ENCODE measurements around the gene EFCAB5. TPM values are rescaled to one million over a fixed set of nuclear protein-coding genes. Genes with fewer than 3 reads are reported as not detected.

The EFCAB5 gene
- total and polyA plus RNA-seq, 4 donors = under 0.01 to 0.05 TPM; not detected in 2

GRCh38 chr17:29903471-29903870 is 38.0 kb upstream of the EFCAB5 start:
- no peak for TF ChIP-seq GABPA (IDR thresholded peaks at IDR 0.05 in 1 of 2, conservative IDR thresholded peaks at IDR 0.05 in 1 of 2)
- TF ChIP-seq FOXA1 (IDR thresholded peaks at IDR 0.05) = no peak
- TF ChIP-seq YY1 (IDR thresholded peaks at IDR 0.05) = no peak
- WGBS = 96% methylated on average over 2 of the region's 2 CpGs
- H3K27ac ChIP-seq (ENCODE audit: low read depth in 1 of 2, low read length in 2 of 2) = no peak overlapping the region

GRCh38 chr17:29905086-29905878 is 36.2 kb upstream of the EFCAB5 start:
- Histone ChIP-seq H3K4me1 (ENCODE audit: control insufficient read depth in 4 of 4, insufficient read depth in 4 of 4, low read length in 3 of 4) (no peaks in the 10 kb centered on the region), H3K9me3 (ENCODE audit: control insufficient read depth in 4 of 4, low read length in 3 of 4) (no peaks in the 10 kb centered on the region), H3K27ac (ENCODE audit: low read depth in 1 of 2, low read length in 2 of 2) (no peak overlapping the region), H3K9ac (ENCODE audit: low read depth in 1 of 2, low read length in 2 of 2) (no peak overlapping the region), H3K36me3 (ENCODE audit: control insufficient read depth in 4 of 4, insufficient read depth in 3 of 4, low read depth in 1 of 4, low read length in 3 of 4) (no peaks in the 10 kb centered on the region), H3K4me3 (ENCODE audit: low read depth in 1 of 3, low read length in 3 of 3) (no peak overlapping the region), H3K27me3 (ENCODE audit: control insufficient read depth in 4 of 4, insufficient read depth in 4 of 4, low read length in 3 of 4) (no peaks in the 10 kb centered on the region)
- DNase-seq (ENCODE audit: low spot score) = no peak
- 99% methylated on average over 3 of the region's 3 CpGs for WGBS
- TF ChIP-seq HNF4A (conservative IDR thresholded peaks at IDR 0.05) = no peak
- no peak for TF ChIP-seq YY1 (IDR thresholded peaks at IDR 0.05)
- no peak for TF ChIP-seq RAD21 (IDR thresholded peaks at IDR 0.05)
- no peak for TF ChIP-seq MAX (IDR thresholded peaks at IDR 0.05)
- TF ChIP-seq SP1 (IDR thresholded peaks at IDR 0.05) = no peak

More at GRCh38 chr17:29903471-29903870, 38.0 kb upstream of the EFCAB5 start:
- DNase-seq (ENCODE audit: low spot score) = no peak
- no peak overlapping the region for H3K4me3 ChIP-seq (ENCODE audit: low read depth in 1 of 3, low read length in 3 of 3)
- no peak overlapping the region for H3K9ac ChIP-seq (ENCODE audit: low read depth in 1 of 2, low read length in 2 of 2)
- no peaks in the 10 kb centered on the region for H3K27me3 ChIP-seq (ENCODE audit: control insufficient read depth in 4 of 4, insufficient read depth in 4 of 4, low read length in 3 of 4)
- no peaks in the 10 kb centered on the region for H3K9me3 ChIP-seq (ENCODE audit: control insufficient read depth in 4 of 4, low read length in 3 of 4)
- H3K4me1 ChIP-seq (ENCODE audit: control insufficient read depth in 4 of 4, insufficient read depth in 4 of 4, low read length in 3 of 4) = no peaks in the 10 kb centered on the region
- no peaks in the 10 kb centered on the region for H3K36me3 ChIP-seq (ENCODE audit: control insufficient read depth in 4 of 4, insufficient read depth in 3 of 4, low read depth in 1 of 4, low read length in 3 of 4)

- Histone ChIP-seq H3K36me3 (ENCODE audit: control insufficient read depth in 4 of 4, insufficient read depth in 3 of 4, low read depth in 1 of 4, low read length in 3 of 4) (no peaks in the 10 kb centered on the region), H3K9me3 (ENCODE audit: control insufficient read depth in 4 of 4, low read length in 3 of 4) (no peaks in the 10 kb centered on the region), H3K9ac (ENCODE audit: low read depth in 1 of 2, low read length in 2 of 2) (no peak overlapping the region), H3K27me3 (ENCODE audit: control insufficient read depth in 4 of 4, insufficient read depth in 4 of 4, low read length in 3 of 4) (no peaks in the 10 kb centered on the region), H3K4me1 (ENCODE audit: control insufficient read depth in 4 of 4, insufficient read depth in 4 of 4, low read length in 3 of 4) (no peaks in the 10 kb centered on the region), H3K27ac (ENCODE audit: low read depth in 1 of 2, low read length in 2 of 2) (no peak overlapping the region), H3K4me3 (ENCODE audit: low read depth in 1 of 3, low read length in 3 of 3) (no peak overlapping the region)
- TF ChIP-seq ATF3 (IDR thresholded peaks at IDR 0.05) (no peak), YY1 (IDR thresholded peaks at IDR 0.05) (no peak), ZBTB33 (IDR thresholded peaks at IDR 0.05) (no peak), CTCF (IDR thresholded peaks at IDR 0.05; ENCODE audit: low read depth, low read length, missing input control) (no peak), FOXA1 (IDR thresholded peaks at IDR 0.05) (no peak), TAF1 (conservative IDR thresholded peaks at IDR 0.05) (no peak), JUND (IDR thresholded peaks at IDR 0.05) (no peak), NR2F2 (IDR thresholded peaks at IDR 0.05) (no peak), MAX (IDR thresholded peaks at IDR 0.05) (no peak), EGR1 (IDR thresholded peaks at IDR 0.05; ENCODE audit: low read depth in 2 of 2) (no peak), RXRA (IDR thresholded peaks at IDR 0.05) (no peak), RAD21 (IDR thresholded peaks at IDR 0.05) (no peak), FOXA2 (IDR thresholded peaks at IDR 0.05) (no peak), HNF4A (conservative IDR thresholded peaks at IDR 0.05) (no peak), HNF4G (IDR thresholded peaks at IDR 0.05) (no peak), REST (IDR thresholded peaks at IDR 0.05) (no peak), GABPA (IDR thresholded peaks at IDR 0.05 in 1 of 2, conservative IDR thresholded peaks at IDR 0.05 in 1 of 2) (no peak), SP1 (IDR thresholded peaks at IDR 0.05) (no peak)
- no peak for DNase-seq (ENCODE audit: low spot score)
- over 99% methylated on average over 3 of the region's 3 CpGs for WGBS
Measured at GRCh38 chr17:29905879-29906167, 35.6 kb upstream of the EFCAB5 start.
